GM18867 (cell line): ENCODE data around the gene MINDY3.
A peak's percentile ranks its signal among the peaks of the same experiment; 100 is the strongest.
"Not testable (repeated sequence)": the region's sequence is repeated elsewhere in the genome, so short reads cannot be mapped to it uniquely, and the experiment has no call there.

ENCODE experiments used
- ATAC-seq: cut with Tn5 transposase; IDR thresholded peaks from one replicate; pipeline ENCODE4 v1.9.1; 2021; ENCODE audit warnings: mild to moderate bottlenecking, moderate library complexity; ENCODE audit not compliant: unreplicated experiment

MINDY3 gene

DNA sequence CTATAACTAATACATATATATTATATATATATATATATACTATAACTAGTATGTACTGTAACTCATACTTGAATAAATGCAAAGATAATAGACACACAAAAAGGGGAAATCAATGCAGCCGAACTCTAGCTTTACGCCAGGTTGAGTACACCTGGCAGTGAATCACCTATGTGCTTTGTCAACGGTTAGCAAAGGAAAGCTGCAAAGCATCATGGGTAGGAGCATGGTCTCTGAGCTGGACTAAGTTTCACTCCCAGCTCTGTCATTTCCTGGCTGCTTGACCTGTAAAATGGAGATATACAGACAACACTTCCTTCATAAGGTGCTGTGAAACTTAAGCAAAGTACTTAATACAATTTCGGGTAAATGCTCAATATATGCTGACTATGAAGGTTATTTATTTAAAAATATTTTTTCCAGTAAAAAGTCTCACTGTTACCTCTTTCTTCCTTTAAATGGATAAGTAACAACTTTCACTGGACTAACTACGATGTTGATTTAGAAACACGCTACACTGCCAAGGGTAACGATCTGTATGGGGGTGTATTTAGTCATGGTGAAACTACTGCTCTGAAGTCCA is 78.8 kb downstream of the MINDY3 start:
- ATAC-seq, result no peak

DNA sequence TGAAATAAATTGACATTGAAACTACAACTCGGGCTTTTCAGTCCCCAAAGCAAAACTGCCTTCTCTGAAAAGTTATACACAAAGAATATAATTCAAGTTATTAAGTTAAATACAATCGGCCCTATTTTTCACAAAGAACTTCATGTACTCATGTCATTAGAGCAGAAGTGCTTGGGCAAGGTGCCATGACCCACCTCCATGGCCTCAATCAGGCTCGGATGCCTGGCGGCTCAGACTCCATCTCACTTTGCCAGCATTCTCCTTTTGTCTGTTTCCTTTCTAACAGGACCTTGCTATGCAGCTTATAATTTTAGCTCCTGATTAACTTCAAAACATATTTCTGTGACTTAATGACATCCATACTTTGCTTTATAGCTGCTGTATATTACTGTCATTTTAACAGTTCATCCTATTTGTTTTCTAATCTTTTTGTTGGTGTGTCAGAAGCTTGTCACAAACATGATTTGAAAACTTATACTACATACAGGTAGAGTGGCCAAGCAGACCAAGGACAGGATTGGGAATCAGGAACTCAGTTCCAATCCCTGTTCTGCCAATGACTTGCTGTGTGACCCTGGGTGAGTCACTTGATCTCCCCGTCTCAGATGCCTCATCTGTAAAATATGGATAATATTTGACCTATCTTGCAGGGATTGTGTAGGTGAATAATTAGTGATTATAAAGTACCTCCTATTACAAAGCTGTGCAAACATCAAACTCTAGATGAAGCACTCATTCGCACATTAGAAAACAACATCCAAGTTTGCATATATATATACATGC is 79.8 kb downstream of the MINDY3 start:
- ATAC-seq, result no peak

DNA sequence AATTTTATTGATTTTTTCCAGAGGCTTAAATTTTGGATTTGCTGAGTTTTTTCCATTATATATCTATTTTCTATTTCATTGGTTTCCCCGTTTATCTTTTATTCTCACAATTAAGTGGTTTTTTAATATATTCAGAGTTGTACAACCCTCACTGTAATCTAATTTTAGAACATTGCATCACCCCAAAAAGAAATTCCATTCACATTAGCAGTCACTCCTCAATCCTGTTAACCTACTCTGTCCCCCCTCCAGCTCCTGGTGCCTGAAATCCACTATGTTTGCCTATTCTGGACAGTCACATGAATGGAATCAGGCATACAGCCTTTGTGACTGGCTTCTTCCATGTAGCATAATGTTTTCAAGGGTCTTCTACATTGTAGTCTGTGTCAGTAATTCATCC is 84.8 kb downstream of the MINDY3 start:
- no peak for ATAC-seq

DNA sequence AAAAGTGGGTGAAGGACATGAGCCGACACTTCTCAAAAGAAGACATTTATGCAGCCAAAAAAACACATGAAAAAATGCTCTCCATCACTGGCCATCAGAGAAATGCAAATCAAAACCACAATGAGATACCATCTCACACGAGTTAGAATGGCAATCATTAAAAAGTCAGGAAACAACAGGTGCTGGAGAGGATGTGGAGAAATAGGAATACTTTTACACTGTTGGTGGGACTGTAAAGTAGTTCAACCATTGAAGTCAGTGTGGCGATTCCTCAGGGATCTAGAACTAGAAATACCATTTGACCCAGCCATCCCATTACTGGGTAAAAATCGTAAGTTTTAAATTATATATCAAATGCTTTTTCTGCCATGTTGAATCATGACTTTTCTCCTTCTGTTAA is 85.8 kb downstream of the MINDY3 start:
- ATAC-seq, result not testable (repeated sequence)

DNA sequence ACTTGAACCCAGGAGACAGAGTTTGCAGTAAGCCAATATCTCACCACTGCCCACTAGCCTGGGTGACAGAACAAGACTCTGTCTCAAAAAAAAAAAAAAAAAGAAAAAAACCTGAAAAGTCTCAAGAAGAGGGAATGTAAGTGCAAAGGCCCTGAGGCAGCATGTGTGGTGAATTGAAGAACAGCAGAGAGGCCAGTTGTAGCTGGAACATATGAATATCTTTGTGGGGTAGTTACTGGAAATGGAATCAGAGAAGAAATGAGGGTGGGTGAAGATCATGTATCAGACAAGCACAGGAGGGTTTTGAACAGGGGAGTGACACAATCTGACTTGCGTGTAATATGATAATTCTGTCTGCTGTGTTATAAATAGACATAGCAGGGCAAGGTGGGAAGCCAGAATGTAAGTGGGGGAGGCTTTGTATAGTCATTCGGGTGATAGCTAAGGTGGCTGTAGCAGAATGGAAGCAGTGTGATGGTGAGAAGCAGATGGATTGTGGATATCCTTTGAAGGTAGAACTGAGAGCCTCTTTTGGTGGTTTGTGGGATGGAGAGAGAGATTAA is 95.3 kb downstream of the MINDY3 start:
- no peak for ATAC-seq

DNA sequence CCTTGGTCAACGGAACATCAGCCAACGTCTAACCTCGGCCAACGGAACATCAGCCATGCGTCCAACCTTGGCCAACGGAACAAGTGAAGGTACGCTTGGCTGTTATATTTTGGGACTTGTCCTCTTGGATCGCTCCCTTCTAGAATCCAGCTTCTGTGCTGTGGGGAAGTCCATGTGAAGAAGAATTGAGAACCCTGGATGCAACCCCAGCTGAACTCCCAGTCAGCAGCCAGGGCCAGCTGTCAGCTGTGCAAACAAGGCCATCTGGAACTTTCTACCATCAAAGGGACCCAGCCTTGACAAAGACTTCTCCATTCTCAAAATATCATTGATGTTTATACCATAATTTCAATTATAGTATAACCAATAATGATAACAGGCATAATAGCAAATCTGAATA is 97.3 kb downstream of the MINDY3 start:
- no peak for ATAC-seq

DNA sequence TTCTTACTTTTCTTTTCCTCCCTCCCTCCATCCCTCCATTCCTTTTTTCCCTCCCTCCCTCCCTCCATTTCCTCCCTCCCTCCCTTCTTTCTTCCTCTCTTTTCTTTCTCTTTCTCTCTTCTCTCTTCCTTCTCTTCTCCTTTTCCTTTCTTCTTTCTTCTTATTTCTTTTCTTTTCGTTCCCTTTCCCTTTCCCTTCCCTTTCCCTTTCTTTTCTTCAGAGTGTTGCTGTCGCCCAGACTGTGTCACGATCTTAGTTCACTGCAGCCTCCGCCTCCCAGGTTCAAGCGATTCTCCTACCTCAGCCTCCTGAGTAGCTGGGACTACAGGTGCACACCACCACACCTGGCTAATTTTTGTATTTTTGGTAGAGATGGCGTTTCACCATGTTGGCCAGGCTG is 98.1 kb downstream of the MINDY3 start:
- ATAC-seq, result not testable (repeated sequence)

DNA sequence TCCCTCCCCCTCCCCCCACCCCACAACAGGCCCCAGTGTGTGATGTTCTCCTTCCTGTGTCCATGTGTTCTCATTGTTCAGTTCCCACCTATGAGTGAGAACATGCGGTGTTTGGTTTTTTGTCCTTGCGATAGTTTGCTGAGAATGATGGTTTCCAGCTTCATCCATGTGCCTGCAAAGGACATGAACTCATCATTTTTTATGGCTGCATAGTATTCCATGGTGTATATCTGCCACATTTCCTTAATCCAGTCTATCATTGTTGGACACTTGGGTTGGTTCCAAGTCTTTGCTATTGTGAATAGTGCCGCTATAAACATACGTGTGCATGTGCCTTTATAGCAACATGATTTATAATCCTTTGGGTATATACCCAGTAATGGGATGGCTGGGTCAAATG is 99.1 kb downstream of the MINDY3 start:
- ATAC-seq, result not testable (repeated sequence)

DNA sequence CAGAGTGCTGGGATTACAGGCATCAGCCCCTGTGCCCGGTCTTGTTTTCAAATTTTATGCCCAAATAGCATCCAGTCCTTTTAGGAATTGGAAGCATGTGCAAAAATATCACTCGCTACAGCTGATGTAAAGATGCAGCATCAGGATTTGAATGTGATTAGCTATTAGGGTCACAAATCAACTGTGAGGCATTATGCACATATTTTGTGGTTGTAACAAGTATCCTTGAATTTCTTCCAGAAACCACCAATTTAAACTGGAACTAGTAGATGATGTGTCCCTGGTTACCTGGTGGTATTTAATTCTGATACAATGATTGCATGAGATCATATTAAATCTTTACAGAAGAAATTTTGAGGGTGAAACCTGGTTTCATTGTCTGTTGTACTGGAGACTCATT is 99.6 kb downstream of the MINDY3 start:
- no peak for ATAC-seq

DNA sequence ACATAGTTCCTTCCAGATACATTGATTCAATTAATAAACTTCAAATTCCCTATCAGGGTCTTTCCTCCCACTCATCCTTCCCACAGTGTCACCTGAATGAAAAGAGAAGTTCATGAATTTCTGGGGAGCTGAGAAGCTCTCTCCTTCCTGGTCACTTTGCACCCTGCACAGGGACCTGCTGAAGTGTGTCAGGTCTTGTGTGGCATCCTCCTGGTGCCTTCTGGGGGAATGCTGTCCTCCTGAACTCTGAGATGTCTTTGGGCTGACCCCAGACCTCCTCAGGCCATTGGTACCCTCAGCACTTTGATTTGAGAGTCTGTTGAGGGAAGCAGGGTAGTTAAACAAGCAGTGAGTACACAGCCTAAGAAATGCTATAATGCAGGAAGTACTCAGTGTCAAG is 101.0 kb downstream of the MINDY3 start:
- ATAC-seq, result no peak

DNA sequence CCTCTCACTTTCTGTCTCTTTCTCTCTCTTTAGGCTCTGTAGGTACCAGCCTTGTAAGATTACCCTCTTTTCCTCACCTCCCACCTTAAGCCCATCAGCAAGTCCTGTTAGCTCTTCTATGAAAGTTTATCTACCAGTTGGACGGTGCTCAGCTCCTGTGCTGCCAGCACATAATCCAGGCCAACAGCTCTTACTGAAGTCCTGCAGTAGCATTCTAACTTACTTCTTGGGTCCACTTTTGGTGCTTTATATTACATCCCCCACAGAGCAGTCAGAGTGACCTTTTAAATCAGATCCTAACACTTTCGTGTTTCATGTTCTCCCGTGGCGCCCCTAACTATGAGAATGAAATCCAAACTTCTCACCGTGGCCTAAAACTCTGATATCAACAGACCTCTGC is 101.7 kb downstream of the MINDY3 start:
- no peak for ATAC-seq

DNA sequence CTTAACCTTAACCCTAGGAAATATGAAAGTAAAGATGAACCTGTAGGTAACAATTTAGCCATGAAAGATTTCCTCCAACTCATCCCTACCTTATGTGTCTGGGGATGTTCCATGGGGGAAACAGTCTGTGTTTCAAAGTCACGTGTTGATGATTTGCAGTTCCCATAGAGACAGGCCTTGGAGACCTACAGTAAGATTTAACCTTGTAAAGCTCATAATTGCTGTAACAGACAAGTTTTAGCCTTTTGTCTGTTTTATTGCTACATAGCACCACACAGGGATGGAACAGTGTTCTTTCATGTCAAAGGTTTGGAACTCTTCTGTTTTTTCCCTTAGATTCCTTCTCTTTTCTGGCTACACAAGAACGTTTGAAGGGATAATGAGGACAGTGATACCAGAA is 105.4 kb downstream of the MINDY3 start:
- ATAC-seq, result no peak

DNA sequence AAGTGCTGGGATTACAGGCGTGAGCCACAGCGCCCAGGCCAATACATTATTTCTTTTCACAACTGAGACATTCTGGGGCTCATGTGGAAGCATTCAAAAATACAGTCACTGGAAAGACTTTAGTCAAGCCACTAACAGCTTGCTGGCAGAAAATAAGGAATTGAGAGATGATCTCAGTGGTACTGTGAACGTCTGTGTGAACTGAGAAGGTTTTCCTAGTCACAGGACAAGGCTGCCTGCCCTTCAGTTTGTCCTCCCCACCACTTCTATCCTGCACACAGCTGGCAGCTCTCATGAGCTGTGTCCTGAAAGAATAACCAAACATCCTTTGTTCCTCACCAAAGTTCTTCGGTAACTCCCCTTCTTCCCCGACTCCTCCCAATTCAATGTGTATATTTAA is 109.3 kb downstream of the MINDY3 start:
- no peak for ATAC-seq

DNA sequence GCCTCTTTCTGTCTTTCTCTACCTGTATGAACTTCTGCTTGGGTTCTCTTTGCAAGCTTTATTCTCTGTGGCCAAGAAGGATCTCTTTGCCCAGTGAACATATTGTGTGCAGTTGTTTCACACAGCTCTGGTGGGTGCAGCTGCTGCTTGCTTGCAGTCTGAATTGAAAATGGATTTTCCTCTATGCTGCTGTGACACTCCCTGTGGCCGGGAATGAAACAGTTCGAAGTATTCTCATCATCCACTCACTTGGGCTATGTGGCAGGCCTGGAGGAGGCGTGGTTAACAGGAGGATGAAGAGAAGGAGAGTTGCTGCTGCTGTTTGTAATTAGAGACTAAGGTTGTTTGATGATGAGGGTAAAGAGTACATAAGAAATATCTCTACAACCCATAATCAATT is 112.2 kb downstream of the MINDY3 start:
- no peak for ATAC-seq

DNA sequence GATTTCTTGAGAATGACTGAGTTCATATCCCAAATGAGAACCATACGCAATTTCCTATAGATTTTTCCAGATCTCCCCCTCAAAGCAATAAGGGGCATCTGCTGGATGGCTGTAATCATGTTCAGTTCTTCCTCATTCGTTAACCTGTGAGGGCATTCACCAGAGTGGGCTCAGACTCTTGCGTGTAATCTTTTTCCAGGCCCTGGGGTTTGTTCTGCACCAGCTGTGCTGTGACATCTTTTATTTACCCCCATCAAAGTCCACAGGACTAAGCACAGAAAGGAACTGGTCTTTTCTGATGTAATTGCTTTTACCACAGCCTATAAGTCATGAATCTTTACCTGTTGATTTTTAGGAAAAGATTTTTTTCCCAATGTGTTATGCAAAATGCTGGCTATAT is 112.7 kb downstream of the MINDY3 start:
- ATAC-seq, result no peak

DNA sequence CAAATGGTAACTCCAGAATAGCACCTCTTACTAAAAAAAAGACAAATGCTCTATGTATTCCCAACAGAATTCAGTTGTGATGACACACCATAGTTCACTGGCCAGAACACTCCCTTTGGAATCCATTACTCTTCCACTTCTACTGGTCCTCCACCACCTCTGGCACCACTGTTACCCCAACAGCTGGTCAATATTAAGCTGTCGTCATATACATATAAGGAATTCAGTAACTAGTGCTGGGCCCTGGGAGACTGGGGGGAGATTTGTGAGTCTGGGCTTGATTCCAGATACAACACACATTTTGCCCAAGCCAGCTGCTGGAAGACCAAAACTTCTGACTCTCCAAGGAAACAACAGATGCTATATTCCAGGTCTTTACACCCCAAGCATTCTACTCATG is 114.6 kb downstream of the MINDY3 start:
- ATAC-seq, result no peak

DNA sequence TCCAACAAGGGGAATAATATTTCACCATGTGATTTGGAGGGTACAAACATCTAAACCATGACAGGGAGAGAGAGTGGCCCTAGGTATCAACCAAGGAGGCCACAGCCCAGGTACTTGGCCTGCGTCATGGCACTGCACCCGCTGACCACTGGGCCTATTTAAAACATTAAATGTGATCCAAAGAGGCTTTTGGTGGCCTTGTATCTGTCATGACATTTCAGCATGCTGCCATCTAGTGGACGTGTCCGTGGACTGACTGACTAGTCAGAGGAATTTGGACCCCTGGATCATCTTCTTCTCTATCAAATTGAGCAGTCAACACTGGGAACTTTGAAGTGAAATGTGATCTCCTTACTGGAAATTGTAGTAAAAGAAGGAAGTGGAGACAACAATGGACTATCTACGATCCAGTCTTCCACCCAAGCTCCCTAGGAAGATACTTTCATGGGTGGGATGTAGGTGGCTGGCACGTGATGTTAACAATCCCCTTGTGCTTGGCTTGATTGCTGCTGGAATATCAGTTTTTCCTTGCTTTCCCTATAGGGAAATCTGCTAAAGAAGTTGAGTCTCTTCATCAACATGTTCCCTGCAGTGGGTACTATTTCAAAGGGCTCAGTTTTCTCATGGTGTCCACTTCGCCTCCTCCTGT is 116.0 kb downstream of the MINDY3 start:
- ATAC-seq, result peak; percentile 77

DNA sequence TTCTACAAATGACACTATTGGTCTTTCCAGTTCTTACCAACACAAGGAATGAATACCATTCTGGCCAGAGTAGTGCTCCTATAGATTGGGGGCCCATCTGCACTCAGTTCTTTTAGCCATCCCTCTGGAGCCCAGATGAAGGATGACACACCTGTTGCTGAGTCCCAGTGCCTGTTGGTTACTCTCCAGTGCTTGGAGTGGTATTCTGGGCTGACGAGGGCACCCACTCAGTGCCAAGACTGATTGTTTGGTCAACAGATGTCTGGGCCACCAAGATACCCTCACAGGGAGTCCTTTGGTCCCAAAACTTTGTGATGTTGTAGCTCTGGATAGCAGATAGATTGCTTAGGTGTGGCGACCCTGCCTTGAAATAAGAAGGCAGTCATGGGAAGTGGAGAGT is 116.9 kb downstream of the MINDY3 start:
- ATAC-seq, result no peak

DNA sequence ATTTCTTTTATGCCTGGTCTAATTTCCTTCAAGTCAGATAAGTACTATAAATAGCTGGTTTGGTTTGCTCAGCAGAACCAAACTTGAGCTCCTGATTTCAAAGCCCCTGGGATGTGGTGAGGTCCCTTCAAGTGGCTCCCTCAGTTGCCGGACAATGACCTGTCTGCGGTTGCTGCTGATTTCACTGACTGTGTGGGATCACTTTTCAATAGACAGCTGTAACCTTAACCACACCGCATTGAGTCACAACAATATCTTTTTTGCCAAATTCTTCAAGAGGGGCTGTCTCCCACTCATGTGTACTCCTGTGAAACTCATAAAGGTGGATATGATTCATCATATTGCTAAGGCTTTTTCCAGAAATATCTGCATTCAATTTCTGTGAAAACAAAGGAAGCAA is 117.5 kb downstream of the MINDY3 start:
- ATAC-seq, result no peak

DNA sequence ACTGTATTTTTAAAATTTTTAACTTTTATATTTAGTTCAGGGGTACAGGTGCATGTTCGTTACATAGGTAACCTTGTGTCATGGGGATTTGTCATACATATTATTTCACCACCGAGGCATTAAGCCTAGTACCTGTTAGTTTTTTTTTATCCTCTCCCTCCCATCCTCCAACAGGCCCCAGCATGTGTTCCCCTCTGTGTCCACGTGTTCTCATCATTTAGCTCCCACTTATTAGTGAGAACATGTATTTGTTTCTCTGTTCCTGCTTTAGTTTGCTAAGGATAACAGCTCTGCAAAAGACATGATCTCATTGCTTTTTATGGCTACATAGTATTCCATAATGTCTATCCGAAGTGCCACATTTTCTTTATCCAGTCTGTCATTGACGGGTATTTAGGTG is 118.2 kb downstream of the MINDY3 start:
- ATAC-seq, result no peak

DNA sequence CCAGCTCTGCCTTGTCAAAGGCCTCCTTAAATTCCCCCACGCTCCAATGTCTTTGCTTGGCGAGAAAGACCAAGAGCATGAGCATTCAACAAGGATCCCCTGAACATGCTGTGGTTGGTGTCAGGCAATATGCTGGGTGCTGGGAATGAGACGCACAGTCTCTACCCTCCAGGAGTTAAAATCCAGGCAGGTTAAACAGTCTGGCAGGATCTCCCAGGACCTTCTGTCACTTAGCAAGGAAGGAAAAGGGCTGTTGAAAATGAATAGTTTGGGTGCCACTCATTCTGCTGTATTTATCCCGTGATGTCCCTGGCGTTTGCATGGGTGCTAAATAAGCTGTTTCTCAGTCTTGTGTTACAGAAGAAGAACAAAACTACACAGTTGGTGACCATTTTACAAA is 118.7 kb downstream of the MINDY3 start:
- no peak for ATAC-seq

DNA sequence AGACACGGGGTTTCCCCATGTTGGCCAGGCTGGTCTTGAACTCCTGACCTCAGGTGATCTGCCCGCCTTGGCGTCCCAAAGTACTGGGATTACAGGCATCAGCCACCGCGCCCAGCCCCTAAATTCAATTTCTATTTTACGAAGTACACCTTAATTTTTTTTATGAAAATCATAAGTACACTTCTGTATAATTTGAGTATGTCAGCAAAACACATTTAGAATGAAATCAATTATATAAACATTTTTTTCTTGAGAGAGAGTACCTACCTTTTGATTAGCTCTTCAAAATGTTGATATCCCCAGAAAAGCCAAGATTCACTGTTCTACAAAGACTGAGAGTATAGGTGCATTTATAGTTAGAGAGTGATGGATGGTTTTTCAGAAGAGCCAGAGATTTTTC is 120.0 kb downstream of the MINDY3 start:
- ATAC-seq, result no peak
